Activated CD8-positive, alpha-beta T cell treated with anti-CD3 and anti-CD28 coated beads for 36 hours (primary cell): ENCODE measurements around the gene TTYH1. TPM values are rescaled to one million over a fixed set of nuclear protein-coding genes. Genes with fewer than 3 reads are reported as not detected.

ENCODE experiments used
- ATAC-seq: fragments of 200-7000 bp; cut with Tn5 transposase; one replicate; pipeline ENCODE4 v1.10.0; 2021; ENCODE audit warnings: mild to moderate bottlenecking, moderate library complexity
- CTCF ChIA-PET: fragments of 350-600 bp; sonication (Branson Sonifier 250); formaldehyde crosslinking; loops from one replicate; lab custom pipeline; 2021; ENCODE audit warnings: antibody characterized with exemption; lab: Charles Lee
- POLR2A ChIA-PET: fragments of 350-600 bp; sonication (Branson Sonifier 250); formaldehyde crosslinking; loops from one replicate; lab custom pipeline; 2021; ENCODE audit warnings: antibody characterized with exemption; lab: Charles Lee
- DNase-seq: peaks from one replicate; pipeline ENCODE4 v3.0.0-alpha.2; 2020
- H3K27ac Mint-ChIP-seq: one replicate; pipeline ENCODE4 v1.8.0; 2021; ENCODE audit warnings: mild to moderate bottlenecking, mixed read lengths
- H3K27me3 Mint-ChIP-seq: one replicate; pipeline ENCODE4 v1.8.0; 2021; ENCODE audit warnings: mixed read lengths
- H3K36me3 Mint-ChIP-seq: one replicate; pipeline ENCODE4 v1.8.0; 2021; ENCODE audit warnings: low read depth, mixed read lengths
- H3K4me1 Mint-ChIP-seq: one replicate; pipeline ENCODE4 v1.8.0; 2021; ENCODE audit warnings: low read depth, mixed read lengths
- H3K4me3 Mint-ChIP-seq: one replicate; pipeline ENCODE4 v1.8.0; 2021; ENCODE audit warnings: mild to moderate bottlenecking, moderate library complexity, mixed read lengths
- H3K9me3 Mint-ChIP-seq: one replicate; pipeline ENCODE4 v1.8.0; 2021; ENCODE audit warnings: mixed read lengths
- CTCF ChIP-seq: fragments of 200-600 bp; IDR thresholded peaks from one replicate; pipeline ENCODE4 v1.8.0; 2022; ENCODE audit warnings: antibody characterized with exemption, mild to moderate bottlenecking
- intact Hi-C: fragments of 100-400 bp; cut with micrococcal nuclease; formaldehyde crosslinking; loops from one replicate; pipeline ENCODE4 v1.10.0; 2022
- total RNA-seq, 2 experiments: library from RNA; stranded (reverse); gene quantifications; one replicate each; pipeline ENCODE4 v1.2.3, GENCODE V29; 2021

Gene TTYH1
- total RNA-seq, 2 experiments from 2014 or later = 0.70 TPM; not detected in 1

DNA sequence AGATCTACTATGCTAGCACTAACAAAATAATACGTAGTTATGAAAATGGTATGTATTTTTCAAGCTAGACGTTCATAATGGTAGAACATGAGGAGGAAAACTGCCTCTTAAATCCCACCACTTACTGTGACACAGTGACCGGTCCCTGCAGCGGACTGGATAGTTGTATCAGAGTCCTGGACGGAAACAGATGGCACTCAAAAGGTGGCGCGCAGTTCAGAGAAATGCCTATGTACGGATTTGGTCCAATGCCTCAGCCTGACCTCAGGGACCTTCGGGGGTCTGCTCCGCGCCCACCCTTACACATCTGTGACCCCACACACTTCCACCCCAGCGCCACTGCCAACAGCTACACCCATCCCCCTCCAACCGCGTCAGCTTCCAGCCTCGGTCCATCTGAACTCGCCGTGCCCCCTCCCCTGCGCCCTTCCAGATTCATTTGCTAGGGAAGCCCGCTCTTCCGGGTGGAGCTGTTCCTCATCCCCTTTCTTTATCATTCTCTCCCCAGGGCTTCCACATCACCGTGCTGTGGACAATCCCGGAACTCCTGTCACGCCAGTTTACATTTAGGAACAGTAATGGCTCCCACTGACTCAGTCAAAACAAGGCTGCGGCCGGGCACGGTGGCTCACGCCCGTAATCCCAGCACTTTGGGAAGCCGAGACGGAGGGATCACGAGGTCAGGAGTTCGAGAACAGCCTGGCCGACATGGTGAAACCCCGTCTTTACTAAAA lies 32.9 kb downstream of the TTYH1 start:
- ATAC-seq = peak; percentile 11
- H3K36me3 Mint-ChIP-seq = peaks cover 53% of the 10 kb centered on the region
- intact Hi-C loops = no loop called here
- ChIA-PET POLR2A (interaction anchor here (0.6 to 4.5 kb wide), 13 partner anchors 8 to 289 kb away, joined by 3 to 38 read pairs (median 4); partner anchors contain the start of genes LENG1, LENG9, MBOAT7 and RPS9), CTCF (interaction anchor here (1.1 to 2.2 kb wide), 4 partner anchors 9 to 57 kb away, joined by 3 to 13 read pairs (median 4); partner anchors contain the start of gene TTYH1)
- H3K9me3 Mint-ChIP-seq = no peaks in the 10 kb centered on the region
- peak; percentile 59 for DNase-seq
- peaks cover 2% of the 10 kb centered on the region for H3K27me3 Mint-ChIP-seq
- H3K27ac Mint-ChIP-seq = peak overlapping the region; percentile 99
- TF ChIP-seq CTCF = no peak
- H3K4me1 Mint-ChIP-seq = peaks cover 32% of the 10 kb centered on the region
- H3K4me3 Mint-ChIP-seq = peak overlapping the region; percentile 99

DNA sequence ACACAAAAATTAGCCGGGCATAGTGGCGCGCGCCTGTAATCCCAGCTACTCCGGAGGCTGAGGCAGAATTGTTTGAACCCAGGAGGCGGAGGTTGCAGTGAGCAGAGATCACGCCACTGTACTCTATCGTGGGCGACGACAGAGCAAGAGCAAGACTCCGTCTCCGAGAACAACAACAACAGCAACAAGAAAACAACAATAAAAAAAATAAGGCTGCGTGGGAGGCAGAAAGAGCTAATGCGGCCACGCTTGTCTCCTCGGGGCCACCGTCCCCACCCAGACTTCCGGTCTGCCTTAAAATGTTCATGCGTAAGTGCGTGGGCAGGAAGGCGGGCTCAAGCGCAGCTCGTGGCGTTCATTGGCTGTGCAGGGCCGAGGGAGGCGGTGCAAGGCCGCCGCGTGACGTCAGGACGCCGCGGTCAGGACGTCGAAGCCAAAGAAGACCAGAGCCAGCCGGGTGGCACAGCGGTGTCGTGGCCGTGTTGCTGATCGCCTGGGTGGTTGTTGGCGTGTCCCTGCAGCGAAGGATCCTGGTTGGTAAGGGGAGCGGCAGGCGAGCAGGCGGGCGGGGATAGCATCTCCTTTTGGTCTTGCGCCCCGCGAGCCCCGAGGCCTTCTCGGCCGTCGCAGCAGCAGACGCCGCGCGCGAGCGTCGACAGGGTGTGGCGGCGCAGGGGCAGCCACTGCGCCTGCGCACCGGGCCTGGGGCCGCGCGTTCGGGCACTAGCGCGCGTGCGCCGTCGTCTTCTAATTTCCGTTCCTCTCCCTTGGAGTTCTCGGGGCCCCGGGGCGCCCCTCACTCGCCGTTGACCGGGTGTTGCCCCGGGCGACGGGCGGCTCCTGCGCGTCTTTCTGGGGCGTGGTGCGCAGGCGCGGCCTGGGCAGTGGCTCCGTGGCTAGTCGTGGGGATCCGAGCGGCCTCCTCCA lies 33.8 kb downstream of the TTYH1 start, which contains the start of gene LENG8:
Gene LENG8, plus strand, starts transcription at position 426 of the 927 bp plus-strand sequence. CDS start 2,146 bp downstream, outside the sequence.
- ATAC-seq = peak; percentile 92
- no peak for TF ChIP-seq CTCF
- H3K4me1 Mint-ChIP-seq = peaks cover 33% of the 10 kb centered on the region
- H3K36me3 Mint-ChIP-seq = peaks cover 59% of the 10 kb centered on the region
- peaks cover 2% of the 10 kb centered on the region for H3K27me3 Mint-ChIP-seq
- ChIA-PET CTCF (interaction anchor here (0.6 to 2.2 kb wide), 5 partner anchors 10 to 852 kb away, joined by 3 to 13 read pairs (median 3); no protein-coding TSS in a partner anchor), POLR2A (interaction anchor here (0.6 to 4.5 kb wide), 12 partner anchors 8 to 290 kb away, joined by 3 to 38 read pairs (median 4); partner anchors contain the start of genes LENG1, LENG9, MBOAT7 and RPS9)
- intact Hi-C loops = no loop called here
- H3K4me3 Mint-ChIP-seq = peak within 1 kb of the TSS; percentile 99
- peak within 1 kb of the TSS; percentile 99 for H3K27ac Mint-ChIP-seq
- peak; percentile 99 for DNase-seq
- no peaks in the 10 kb centered on the region for H3K9me3 Mint-ChIP-seq

- Mint-ChIP-seq H3K27me3 (peaks cover 2% of the 10 kb centered on the region), H3K27ac (peak overlapping the region; percentile 99), H3K4me3 (peak overlapping the region; percentile 99), H3K9me3 (no peaks in the 10 kb centered on the region), H3K36me3 (peaks cover 60% of the 10 kb centered on the region), H3K4me1 (peaks cover 33% of the 10 kb centered on the region)
- intact Hi-C loops = no loop called here
- CTCF ChIA-PET = no interaction called here
- POLR2A ChIA-PET = interaction anchor here (1.0 to 4.5 kb wide), 4 partner anchors 10 to 249 kb away, joined by 4 to 38 read pairs (median 21); partner anchors contain the start of genes LENG9 and RPS9
- TF ChIP-seq CTCF = no peak
- DNase-seq (peak; percentile 45), ATAC-seq (no peak)
Observed at GRCh38 chr19:54449701-54450069, 34.4 kb downstream of the TTYH1 start.

- Mint-ChIP-seq H3K27ac (peak overlapping the region; percentile 71), H3K4me1 (peaks cover 33% of the 10 kb centered on the region), H3K9me3 (no peaks in the 10 kb centered on the region), H3K27me3 (peaks cover 2% of the 10 kb centered on the region), H3K36me3 (peaks cover 64% of the 10 kb centered on the region), H3K4me3 (peak overlapping the region; percentile 99)
- ChIA-PET CTCF (no interaction called here), POLR2A (interaction anchor here (4.5 kb wide), 2 partner anchors 8 to 11 kb away, joined by 35 to 38 read pairs; partner anchors contain the start of gene LENG9)
- DNase-seq = peak; percentile 2
- ATAC-seq = no peak
- intact Hi-C loops = no loop called here
- no peak for TF ChIP-seq CTCF
Observed at GRCh38 chr19:54451331-54451871, 36.1 kb downstream of the TTYH1 start.
